ENCODE results near the gene ELFN2.

DNA sequence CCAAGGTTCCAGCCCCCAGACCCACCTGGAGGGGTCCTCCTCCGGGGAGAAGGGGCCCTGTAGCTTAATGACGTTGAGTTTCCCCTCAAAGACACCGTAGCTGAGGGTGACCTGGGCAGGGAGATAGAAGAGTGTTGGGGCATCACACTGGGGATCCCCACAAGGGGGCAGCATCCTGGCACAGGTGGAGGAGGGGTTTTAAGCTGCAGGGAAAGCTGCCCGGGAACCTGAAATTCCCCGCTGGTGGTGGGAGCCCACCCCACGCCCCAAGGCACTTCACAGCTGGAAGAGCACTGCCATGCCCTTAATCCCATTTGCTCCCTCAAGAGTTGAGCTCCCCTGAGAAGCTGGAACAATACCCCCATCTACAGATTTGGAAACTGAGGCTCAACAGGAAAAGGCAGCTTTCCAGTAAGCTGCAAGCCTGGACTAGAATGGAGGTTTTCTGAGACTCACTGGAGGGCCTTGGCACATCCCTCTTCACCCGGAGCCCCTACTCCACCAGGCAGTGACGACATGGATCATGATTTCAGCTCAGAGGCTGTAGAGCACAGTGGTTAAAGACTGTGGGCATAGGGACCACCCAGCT is 45.2 kb upstream of the ELFN2 start:
- TF ChIP-seq, protein P1, sequence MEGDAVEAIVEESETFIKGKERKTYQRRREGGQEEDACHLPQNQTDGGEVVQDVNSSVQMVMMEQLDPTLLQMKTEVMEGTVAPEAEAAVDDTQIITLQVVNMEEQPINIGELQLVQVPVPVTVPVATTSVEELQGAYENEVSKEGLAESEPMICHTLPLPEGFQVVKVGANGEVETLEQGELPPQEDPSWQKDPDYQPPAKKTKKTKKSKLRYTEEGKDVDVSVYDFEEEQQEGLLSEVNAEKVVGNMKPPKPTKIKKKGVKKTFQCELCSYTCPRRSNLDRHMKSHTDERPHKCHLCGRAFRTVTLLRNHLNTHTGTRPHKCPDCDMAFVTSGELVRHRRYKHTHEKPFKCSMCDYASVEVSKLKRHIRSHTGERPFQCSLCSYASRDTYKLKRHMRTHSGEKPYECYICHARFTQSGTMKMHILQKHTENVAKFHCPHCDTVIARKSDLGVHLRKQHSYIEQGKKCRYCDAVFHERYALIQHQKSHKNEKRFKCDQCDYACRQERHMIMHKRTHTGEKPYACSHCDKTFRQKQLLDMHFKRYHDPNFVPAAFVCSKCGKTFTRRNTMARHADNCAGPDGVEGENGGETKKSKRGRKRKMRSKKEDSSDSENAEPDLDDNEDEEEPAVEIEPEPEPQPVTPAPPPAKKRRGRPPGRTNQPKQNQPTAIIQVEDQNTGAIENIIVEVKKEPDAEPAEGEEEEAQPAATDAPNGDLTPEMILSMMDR (CRISPR knock-in tag; IDR thresholded peaks at IDR 0.05), result peak; percentile 88
- TF ChIP-seq POLR2AphosphoS5 (IDR thresholded peaks at IDR 0.05; ENCODE audit: low read depth, low read length) (no peak), ATM (IDR thresholded peaks at IDR 0.05; ENCODE audit: borderline replicate concordance) (no peak), ETV5 (CRISPR knock-in tag; IDR thresholded peaks at IDR 0.05; ENCODE audit: borderline replicate concordance) (no peak), ZNF34 (CRISPR knock-in tag; IDR thresholded peaks at IDR 0.05; ENCODE audit: borderline replicate concordance) (no peak), ZNF121 (CRISPR knock-in tag; IDR thresholded peaks at IDR 0.05) (no peak)
- TF ChIP-seq, protein P2, sequence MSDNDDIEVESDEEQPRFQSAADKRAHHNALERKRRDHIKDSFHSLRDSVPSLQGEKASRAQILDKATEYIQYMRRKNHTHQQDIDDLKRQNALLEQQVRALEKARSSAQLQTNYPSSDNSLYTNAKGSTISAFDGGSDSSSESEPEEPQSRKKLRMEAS (IDR thresholded peaks at IDR 0.05), result no peak
- TF ChIP-seq, protein P3, sequence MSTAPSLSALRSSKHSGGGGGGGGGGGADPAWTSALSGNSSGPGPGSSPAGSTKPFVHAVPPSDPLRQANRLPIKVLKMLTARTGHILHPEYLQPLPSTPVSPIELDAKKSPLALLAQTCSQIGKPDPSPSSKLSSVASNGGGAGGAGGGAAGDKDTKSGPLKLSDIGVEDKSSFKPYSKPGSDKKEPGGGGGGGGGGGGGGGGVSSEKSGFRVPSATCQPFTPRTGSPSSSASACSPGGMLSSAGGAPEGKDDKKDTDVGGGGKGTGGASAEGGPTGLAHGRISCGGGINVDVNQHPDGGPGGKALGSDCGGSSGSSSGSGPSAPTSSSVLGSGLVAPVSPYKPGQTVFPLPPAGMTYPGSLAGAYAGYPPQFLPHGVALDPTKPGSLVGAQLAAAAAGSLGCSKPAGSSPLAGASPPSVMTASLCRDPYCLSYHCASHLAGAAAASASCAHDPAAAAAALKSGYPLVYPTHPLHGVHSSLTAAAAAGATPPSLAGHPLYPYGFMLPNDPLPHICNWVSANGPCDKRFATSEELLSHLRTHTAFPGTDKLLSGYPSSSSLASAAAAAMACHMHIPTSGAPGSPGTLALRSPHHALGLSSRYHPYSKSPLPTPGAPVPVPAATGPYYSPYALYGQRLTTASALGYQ (CRISPR knock-in tag; IDR thresholded peaks at IDR 0.05), result no peak

All from HepG2 (cell line).